GM13977 (cell line): ENCODE results near the gene ULBP2.
A peak's percentile ranks its signal among the peaks of the same experiment; 100 is the strongest.

Experiments used
- DNase-seq: peaks from one replicate; pipeline ENCODE4 v3.0.0; 2012; ENCODE audit warnings: low spot score
- in situ Hi-C: fragments of 300-500 bp; cut with MboI; formaldehyde crosslinking; loops from one replicate; pipeline ENCODE4 v1.12.0; 2022; ENCODE audit warnings: low sequenced_read_pairs, low pct_unique_long_range_greater_than_20kb, mixed read lengths, inconsistent platforms; ENCODE audit not compliant: unreplicated experiment
- TF ChIP-seq, protein P1 (sequence below): IDR thresholded peaks from 2 replicates; pipeline ENCODE4 v1.5.1; 2012; ENCODE audit warnings: mild to moderate bottlenecking, control low read depth; ENCODE audit not compliant: insufficient read depth; ENCODE audit errors: extremely low read depth, missing control alignments

ULBP2 gene

DNA sequence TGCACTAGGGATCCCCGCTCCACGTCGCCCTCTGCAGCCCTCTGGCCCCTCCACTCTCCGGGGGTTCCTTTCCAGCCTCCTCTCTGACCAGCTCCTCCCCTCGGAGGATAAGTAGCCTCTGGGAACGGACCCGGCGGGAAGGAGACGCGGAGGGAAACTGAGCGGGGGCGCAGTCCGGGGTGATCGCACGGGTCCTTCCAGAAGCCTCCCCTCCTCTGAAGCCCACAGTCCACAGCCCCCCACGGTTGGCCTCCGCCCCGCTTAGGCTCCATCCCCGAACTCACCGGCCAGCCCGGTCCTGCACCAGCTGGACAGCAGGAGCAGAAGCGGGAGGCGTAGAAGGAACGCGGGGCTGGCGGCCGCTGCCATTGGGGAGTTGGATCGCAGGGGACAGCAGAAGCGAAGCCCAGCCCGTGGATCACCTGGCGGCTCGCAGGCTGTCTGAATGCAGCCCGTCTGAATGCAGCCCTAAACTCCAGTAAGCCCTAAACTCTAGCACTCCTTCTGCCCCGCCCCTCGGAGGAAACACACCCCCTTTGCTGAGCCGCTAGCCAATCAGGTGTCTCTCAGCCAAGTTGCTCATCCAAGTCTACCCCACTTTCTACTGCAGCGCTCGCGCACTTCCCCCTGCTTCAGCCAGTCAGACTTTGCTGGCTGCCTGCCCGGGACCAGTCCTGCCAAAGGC is 19.0 kb upstream of the ULBP2 start, which contains the start of gene RAET1G:
RAET1G (minus strand) TSS at position 480 of the 685 bp plus-strand sequence; CDS start at position 369, 111 bp downstream.
- TF ChIP-seq, protein P1, sequence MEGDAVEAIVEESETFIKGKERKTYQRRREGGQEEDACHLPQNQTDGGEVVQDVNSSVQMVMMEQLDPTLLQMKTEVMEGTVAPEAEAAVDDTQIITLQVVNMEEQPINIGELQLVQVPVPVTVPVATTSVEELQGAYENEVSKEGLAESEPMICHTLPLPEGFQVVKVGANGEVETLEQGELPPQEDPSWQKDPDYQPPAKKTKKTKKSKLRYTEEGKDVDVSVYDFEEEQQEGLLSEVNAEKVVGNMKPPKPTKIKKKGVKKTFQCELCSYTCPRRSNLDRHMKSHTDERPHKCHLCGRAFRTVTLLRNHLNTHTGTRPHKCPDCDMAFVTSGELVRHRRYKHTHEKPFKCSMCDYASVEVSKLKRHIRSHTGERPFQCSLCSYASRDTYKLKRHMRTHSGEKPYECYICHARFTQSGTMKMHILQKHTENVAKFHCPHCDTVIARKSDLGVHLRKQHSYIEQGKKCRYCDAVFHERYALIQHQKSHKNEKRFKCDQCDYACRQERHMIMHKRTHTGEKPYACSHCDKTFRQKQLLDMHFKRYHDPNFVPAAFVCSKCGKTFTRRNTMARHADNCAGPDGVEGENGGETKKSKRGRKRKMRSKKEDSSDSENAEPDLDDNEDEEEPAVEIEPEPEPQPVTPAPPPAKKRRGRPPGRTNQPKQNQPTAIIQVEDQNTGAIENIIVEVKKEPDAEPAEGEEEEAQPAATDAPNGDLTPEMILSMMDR = no peak
- peak; percentile 75 for DNase-seq
- in situ Hi-C loops = loop anchor here (5.0 kb wide), 1 partner anchor 100 kb away; no protein-coding TSS in a partner anchor

DNA sequence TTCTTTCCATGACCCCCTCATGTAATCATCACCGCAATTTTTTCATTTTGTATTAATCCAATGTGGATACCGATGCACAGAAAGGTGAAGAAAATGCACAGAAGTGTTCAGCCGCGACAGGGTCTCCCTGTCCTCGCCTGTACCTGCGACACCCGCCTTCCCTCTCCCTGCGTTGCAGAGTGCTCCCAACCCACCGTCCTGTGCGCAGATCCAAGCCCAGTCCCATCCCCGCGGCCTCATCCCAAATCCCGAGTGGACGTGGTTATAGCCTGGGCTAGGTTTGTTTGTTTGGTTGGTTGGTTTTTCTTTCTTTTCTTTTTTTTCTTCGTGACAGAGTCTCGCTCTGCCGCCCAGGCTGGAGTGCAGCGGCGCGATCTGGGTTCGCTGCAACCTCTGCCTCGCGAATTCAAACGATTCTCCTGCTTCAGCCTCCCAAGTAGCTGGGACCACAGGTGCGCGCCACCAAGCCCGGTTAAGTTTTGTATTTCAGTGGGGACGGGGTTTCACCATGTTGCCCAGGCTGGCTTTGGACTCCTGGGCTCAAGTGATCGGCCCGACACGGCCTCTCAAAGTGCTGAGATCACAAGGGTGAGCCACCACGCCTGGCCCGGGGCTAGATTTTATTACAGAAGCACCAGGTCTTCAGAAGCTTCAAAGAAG is 18.4 kb upstream of the ULBP2 start:
- in situ Hi-C loops = loop anchor here (5.0 kb wide), 1 partner anchor 99 kb away; no protein-coding TSS in a partner anchor
- TF ChIP-seq, protein P1 = no peak
- no peak for DNase-seq

DNA sequence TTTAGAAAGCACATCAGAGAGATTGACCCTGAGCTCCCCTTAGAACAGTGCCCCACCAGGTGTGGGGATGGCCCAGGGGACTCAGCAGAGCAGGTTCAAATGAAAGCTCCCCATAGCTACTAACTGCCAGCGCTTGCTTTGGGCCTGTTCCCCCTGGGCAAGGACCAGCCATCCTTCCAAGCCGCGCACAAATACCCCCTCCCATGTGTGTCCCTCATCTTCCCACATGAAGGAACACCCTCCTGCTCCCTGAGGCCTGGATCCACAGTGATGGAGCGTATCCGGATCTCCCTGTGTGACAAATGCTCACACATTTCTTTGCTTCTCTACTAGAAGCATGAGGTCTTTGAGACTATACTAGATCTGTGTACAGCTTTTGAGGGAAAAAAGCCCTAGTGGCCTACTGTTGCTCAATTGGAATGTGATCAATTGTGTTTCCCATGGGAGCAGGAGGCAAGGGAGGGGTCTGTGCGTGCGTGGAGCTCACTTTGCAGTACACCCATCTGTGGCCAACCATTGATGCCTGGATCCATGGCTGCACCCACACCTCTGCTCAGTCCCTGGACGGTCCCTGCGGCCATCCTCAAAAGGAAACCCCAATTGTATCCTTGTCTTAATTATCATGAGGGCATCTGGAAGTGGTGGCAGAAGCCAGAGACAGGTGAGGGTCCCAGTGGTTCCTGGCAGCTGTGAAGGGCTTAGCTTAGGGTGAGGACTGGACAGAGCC is 17.4 kb upstream of the ULBP2 start:
- no peak for DNase-seq
- TF ChIP-seq, protein P1 = no peak
- in situ Hi-C loops = loop anchor here (5.0 kb wide), 1 partner anchor 98 kb away; no protein-coding TSS in a partner anchor

DNA sequence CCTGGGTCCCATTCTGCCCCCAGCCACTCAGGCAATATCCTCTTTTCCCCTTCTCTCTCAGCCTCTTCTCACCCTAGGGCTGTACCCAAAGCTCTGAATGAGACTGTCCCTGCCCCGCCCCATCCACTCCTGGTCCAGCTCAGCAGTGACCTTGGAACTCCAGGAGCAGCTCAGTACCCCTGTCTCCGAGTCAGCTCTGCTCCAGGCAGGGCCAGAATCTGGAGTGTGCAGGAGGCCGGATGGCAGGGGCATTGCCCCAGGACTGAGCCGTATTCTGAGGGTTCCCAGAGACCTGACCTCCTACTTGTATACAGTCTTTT is 16.9 kb upstream of the ULBP2 start:
- in situ Hi-C loops = loop anchor here (5.0 kb wide), 1 partner anchor 97 kb away; no protein-coding TSS in a partner anchor
- TF ChIP-seq, protein P1 = no peak
- DNase-seq = no peak

DNA sequence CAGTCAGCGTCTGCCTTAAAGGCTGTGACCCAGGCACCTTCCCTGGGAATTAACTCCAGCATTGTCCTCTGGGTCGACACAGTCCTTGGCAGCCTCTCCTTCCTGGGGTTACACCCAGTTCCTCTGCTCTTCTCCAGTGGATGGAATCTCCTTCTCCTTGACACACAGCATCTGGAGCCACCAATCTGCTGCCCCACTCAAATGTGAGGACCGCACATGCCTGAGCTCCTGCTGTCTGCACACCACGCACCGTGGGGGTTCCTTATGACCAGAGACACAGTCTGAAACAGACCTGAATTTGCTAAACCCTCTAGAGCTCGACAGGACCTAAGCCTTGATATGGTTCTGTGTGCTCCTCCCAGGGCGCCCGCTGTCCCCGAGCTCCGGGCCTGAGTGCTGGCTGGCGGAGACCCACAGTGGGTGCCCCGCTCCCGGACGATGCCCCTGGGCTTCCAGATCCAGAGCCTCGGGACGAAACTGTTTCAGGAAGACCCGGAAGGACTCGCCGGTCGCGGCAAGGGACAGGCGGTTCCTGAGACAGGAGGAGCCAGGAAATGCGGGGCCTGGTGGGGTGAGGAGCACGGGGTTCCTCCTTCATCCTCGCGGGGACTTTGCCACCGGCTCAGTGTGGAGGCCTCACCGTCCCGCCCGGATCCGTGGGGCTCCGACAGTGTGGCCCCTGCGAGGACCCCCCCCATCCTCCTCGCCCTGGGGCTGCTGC is 16.4 kb upstream of the ULBP2 start:
- TF ChIP-seq, protein P1 = no peak
- in situ Hi-C loops = no loop called here
- DNase-seq = no peak
